ENCODE results near the gene PSMB9.
"Not testable (repeated sequence)": the region's sequence is repeated elsewhere in the genome, so short reads cannot be mapped to it uniquely, and the experiment has no call there.

The PSMB9 gene

DNA sequence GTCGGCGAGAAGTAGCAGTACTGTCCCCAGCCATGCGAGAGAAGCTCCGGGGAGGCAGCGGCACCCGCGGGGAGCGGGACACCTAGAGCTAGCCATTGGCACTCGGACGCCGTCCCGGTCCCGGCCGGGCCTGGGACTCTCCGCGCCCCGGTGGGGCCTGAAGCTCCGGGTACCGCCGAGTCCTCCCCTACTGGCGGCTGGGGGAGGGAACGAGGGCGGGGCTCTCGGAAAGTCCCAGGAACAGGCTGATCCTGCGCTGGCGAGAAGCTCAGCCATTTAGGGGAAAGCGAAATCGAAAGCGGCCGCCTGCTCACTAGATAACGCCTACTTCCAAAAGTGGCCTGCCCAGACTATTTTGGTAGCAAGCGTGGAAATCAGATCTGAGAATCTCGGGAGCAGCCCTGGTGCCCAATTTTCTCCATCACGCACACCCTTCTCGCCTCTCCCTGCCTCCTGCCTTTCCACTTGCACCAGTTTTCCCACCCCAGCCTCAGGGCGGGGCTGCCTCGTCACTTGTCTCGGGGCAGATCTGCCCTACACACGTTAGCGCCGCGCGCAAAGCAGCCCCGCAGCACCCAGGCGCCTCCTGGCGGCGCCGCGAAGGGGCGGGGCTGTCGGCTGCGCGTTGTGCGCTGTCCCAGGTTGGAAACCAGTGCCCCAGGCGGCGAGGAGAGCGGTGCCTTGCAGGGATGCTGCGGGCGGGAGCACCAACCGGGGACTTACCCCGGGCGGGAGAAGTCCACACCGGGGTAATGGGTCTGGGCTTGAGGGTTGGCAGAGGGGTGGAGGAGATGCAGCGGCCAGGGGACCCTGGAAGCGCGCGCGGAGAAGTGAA is at the start of gene PSMB9, which contains the start of gene TAP1:
Gene PSMB9, plus strand, starts transcription at position 652 of the 835 bp plus-strand sequence. Its CDS starts 38 bp downstream, at position 690.
Gene TAP1, minus strand, starts transcription at position 164 of the 835 bp plus-strand sequence. Its CDS starts 68 bp downstream, at position 96.
- H3K4me3 ChIP-seq (ENCODE audit: insufficient read length, low read depth): peak within 1 kb of the TSS; percentile 61
- no peaks in the 10 kb centered on the region for H3K36me3 ChIP-seq (ENCODE audit: insufficient read depth, insufficient read length, low read length)
- peak within 1 kb of the TSS; percentile 76 for H3K9ac ChIP-seq (ENCODE audit: insufficient read length, low read depth)
- H3K27me3 ChIP-seq (ENCODE audit: insufficient read depth, insufficient read length): peaks cover 73% of the 10 kb centered on the region
- no peaks in the 10 kb centered on the region for H3K9me3 ChIP-seq (ENCODE audit: insufficient read depth, low read length)
- no peak for TF ChIP-seq SUZ12 (IDR thresholded peaks at IDR 0.05; ENCODE audit: extremely low read depth, insufficient read depth, insufficient read length)
- no peak for TF ChIP-seq YY1 (IDR thresholded peaks at IDR 0.05; ENCODE audit: insufficient read depth, insufficient read length)
- no peak for TF ChIP-seq ZNF274 (IDR thresholded peaks at IDR 0.05; ENCODE audit: low read depth, low read length)
- H3K4me1 ChIP-seq (ENCODE audit: insufficient read depth, insufficient read length): no peaks in the 10 kb centered on the region
- DNase-seq (ENCODE audit: low read depth, low spot score): peak; percentile 66

DNA sequence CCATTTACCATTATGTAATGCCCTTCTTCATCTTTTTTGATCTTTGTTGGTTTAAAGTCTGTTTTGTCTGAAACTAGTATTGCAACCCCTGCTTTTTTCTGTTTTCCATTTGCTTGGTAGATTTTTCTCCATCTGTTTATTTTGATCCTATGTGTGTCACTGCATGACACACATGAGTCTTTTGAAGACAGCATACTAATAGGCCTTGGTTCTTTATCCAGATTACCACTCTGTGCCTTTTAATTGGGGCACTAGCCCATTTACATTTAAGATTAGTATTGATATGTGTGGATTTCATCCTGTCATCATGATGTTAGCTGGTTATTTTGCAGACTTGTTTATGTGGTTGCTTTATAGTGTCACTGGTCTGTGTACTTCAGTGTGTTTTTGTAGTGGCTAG is 48.6 kb upstream of the PSMB9 start:
- H3K4me3 ChIP-seq (ENCODE audit: insufficient read length, low read depth); H3K9ac ChIP-seq (ENCODE audit: insufficient read length, low read depth); DNase-seq (ENCODE audit: low read depth, low spot score); H3K27me3 ChIP-seq (ENCODE audit: insufficient read depth, insufficient read length); H3K9me3 ChIP-seq (ENCODE audit: insufficient read depth, low read length); H3K36me3 ChIP-seq (ENCODE audit: insufficient read depth, insufficient read length, low read length); H3K4me1 ChIP-seq (ENCODE audit: insufficient read depth, insufficient read length): not testable (repeated sequence)

DNA sequence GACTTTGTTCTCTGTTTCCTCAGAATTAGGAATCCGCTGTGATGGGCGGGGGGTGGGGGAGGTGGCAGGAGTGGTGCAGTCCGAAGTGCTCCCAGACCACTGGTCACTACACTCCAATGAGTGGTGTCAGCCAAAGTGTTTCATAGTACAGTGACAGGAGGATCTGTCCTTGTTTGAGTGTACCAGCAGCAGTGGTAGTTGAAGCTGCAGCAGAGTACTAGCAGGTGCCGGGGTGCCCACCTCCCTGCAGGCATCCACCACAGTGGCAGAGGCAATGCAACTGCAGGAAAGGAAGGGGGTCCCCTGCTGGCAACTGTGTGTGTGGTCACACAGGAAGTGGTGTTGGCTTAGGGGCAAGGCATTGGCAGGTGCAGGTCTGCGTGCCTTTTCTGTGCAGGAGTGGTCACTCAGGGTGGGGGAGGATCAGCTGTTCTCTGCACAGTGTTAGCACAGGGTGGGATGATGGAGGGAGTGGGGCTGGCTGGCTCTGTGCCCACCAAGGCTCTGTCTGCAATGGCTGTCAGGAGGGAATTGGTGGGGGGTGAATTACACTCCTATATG is 46.9 kb upstream of the PSMB9 start:
- no peak for DNase-seq (ENCODE audit: low read depth, low spot score)
- H3K4me1 ChIP-seq (ENCODE audit: insufficient read depth, insufficient read length): no peaks in the 10 kb centered on the region
- H3K9ac ChIP-seq (ENCODE audit: insufficient read length, low read depth): no peak overlapping the region
- no peak for TF ChIP-seq ZNF274 (IDR thresholded peaks at IDR 0.05; ENCODE audit: low read depth, low read length)
- TF ChIP-seq SUZ12 (IDR thresholded peaks at IDR 0.05; ENCODE audit: extremely low read depth, insufficient read depth, insufficient read length): no peak
- H3K4me3 ChIP-seq (ENCODE audit: insufficient read length, low read depth): no peak overlapping the region
- H3K36me3 ChIP-seq (ENCODE audit: insufficient read depth, insufficient read length, low read length): no peaks in the 10 kb centered on the region
- H3K27me3 ChIP-seq (ENCODE audit: insufficient read depth, insufficient read length): no peaks in the 10 kb centered on the region
- no peaks in the 10 kb centered on the region for H3K9me3 ChIP-seq (ENCODE audit: insufficient read depth, low read length)

DNA sequence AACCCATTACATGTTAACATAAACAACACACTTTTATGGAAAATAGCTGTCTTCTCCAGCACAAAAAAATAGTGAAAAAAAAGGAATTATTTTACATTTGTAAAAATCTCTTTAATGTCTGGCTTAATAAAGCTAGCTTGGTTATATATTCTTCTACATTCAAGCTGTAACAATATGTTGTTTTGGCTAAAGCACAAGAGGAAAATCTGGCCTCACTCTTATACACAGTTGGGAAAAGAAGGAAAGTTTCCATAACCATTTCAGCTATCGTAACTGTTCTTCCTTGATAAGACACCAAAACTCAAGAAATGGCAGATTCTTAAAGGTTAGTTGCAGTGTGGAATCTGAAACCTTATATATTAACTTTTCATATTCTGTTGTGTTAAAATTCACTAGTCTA is 44.8 kb upstream of the PSMB9 start:
- Histone ChIP-seq H3K36me3 (ENCODE audit: insufficient read depth, insufficient read length, low read length) (no peaks in the 10 kb centered on the region), H3K4me3 (ENCODE audit: insufficient read length, low read depth) (no peak overlapping the region), H3K9me3 (ENCODE audit: insufficient read depth, low read length) (no peaks in the 10 kb centered on the region), H3K27me3 (ENCODE audit: insufficient read depth, insufficient read length) (no peaks in the 10 kb centered on the region), H3K9ac (ENCODE audit: insufficient read length, low read depth) (no peak overlapping the region), H3K4me1 (ENCODE audit: insufficient read depth, insufficient read length) (no peaks in the 10 kb centered on the region)
- no peak for DNase-seq (ENCODE audit: low read depth, low spot score)
- no peak for TF ChIP-seq ZNF274 (IDR thresholded peaks at IDR 0.05; ENCODE audit: low read depth, low read length)
- no peak for TF ChIP-seq SUZ12 (IDR thresholded peaks at IDR 0.05; ENCODE audit: extremely low read depth, insufficient read depth, insufficient read length)
- no peak for TF ChIP-seq YY1 (IDR thresholded peaks at IDR 0.05; ENCODE audit: insufficient read depth, insufficient read length)

DNA sequence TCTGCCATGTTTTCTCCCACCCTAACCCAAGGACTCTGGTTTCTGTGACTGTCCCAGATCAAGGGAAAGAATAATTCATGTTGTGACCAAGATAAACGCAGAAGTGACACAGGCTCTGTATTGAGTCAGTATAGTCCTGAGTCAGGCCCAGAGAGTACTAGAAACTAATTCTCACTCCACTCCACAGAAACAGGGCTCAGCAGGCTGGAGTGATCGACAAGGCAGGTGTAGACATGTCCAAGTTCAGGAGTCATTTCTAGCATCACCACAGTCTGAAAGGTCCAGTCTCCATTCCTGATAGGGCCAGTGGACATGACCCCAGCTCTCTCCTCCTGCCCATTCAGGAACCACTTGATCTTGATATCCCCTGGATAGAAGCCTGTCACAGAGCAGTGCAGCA is 39.8 kb upstream of the PSMB9 start:
- DNase-seq (ENCODE audit: low read depth, low spot score): no peak
- Histone ChIP-seq H3K4me3 (ENCODE audit: insufficient read length, low read depth) (no peak overlapping the region), H3K36me3 (ENCODE audit: insufficient read depth, insufficient read length, low read length) (no peaks in the 10 kb centered on the region), H3K9ac (ENCODE audit: insufficient read length, low read depth) (no peak overlapping the region), H3K27me3 (ENCODE audit: insufficient read depth, insufficient read length) (no peaks in the 10 kb centered on the region), H3K9me3 (ENCODE audit: insufficient read depth, low read length) (no peaks in the 10 kb centered on the region), H3K4me1 (ENCODE audit: insufficient read depth, insufficient read length) (no peaks in the 10 kb centered on the region)
- TF ChIP-seq SUZ12 (IDR thresholded peaks at IDR 0.05; ENCODE audit: extremely low read depth, insufficient read depth, insufficient read length) (no peak), ZNF274 (IDR thresholded peaks at IDR 0.05; ENCODE audit: low read depth, low read length) (no peak), YY1 (IDR thresholded peaks at IDR 0.05; ENCODE audit: insufficient read depth, insufficient read length) (no peak)

DNA sequence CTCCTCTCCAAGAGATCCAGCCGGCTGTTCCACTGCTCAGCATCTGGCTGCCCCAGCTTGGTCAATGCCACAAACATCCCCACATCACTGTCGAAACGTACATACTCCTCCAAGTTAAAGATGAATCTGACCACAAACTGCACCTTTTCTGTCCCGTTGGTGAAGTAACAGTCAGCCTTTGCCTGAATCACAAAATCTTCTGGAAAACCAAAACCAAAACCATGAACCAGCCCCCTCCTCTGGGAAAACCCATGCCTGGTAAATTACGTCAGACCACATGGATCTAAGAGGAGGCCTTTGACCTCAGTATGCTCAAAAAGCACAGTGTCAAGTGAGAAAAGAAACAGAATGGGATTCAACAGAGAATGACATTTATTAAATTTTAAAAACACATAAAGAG is 38.9 kb upstream of the PSMB9 start:
- Histone ChIP-seq H3K9me3 (ENCODE audit: insufficient read depth, low read length) (no peaks in the 10 kb centered on the region), H3K36me3 (ENCODE audit: insufficient read depth, insufficient read length, low read length) (no peaks in the 10 kb centered on the region), H3K4me3 (ENCODE audit: insufficient read length, low read depth) (no peak overlapping the region), H3K4me1 (ENCODE audit: insufficient read depth, insufficient read length) (peaks cover 3% of the 10 kb centered on the region), H3K9ac (ENCODE audit: insufficient read length, low read depth) (no peak overlapping the region), H3K27me3 (ENCODE audit: insufficient read depth, insufficient read length) (no peaks in the 10 kb centered on the region)
- no peak for DNase-seq (ENCODE audit: low read depth, low spot score)
- TF ChIP-seq YY1 (IDR thresholded peaks at IDR 0.05; ENCODE audit: insufficient read depth, insufficient read length): no peak
- TF ChIP-seq ZNF274 (IDR thresholded peaks at IDR 0.05; ENCODE audit: low read depth, low read length): no peak
- no peak for TF ChIP-seq SUZ12 (IDR thresholded peaks at IDR 0.05; ENCODE audit: extremely low read depth, insufficient read depth, insufficient read length)

DNA sequence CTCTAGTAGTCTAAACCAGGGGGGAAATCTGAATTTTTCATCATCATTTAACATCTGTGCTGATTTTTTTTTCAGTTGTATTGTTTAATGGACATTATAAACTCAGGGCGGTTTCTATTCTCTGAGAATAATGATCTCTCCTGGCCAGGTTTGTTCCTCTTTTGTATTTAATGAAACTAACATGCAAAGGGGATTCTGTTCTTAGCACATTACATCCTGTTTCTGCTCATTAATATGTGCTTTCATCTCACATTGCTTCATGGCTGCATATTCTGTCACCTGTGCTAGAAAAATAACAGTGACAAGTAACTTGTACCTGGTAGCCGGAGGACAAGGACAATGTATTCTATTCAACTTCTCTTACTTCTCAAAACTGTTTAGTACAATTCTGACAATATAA is 38.0 kb upstream of the PSMB9 start:
- Histone ChIP-seq H3K9ac (ENCODE audit: insufficient read length, low read depth) (no peak overlapping the region), H3K27me3 (ENCODE audit: insufficient read depth, insufficient read length) (no peaks in the 10 kb centered on the region), H3K9me3 (ENCODE audit: insufficient read depth, low read length) (no peaks in the 10 kb centered on the region), H3K4me1 (ENCODE audit: insufficient read depth, insufficient read length) (peaks cover 3% of the 10 kb centered on the region), H3K36me3 (ENCODE audit: insufficient read depth, insufficient read length, low read length) (no peaks in the 10 kb centered on the region), H3K4me3 (ENCODE audit: insufficient read length, low read depth) (no peak overlapping the region)
- no peak for TF ChIP-seq ZNF274 (IDR thresholded peaks at IDR 0.05; ENCODE audit: low read depth, low read length)
- no peak for TF ChIP-seq YY1 (IDR thresholded peaks at IDR 0.05; ENCODE audit: insufficient read depth, insufficient read length)
- no peak for TF ChIP-seq SUZ12 (IDR thresholded peaks at IDR 0.05; ENCODE audit: extremely low read depth, insufficient read depth, insufficient read length)
- DNase-seq (ENCODE audit: low read depth, low spot score): no peak
